Neural progenitor cell (in vitro differentiated cells): ENCODE data around the gene GFY.

ENCODE experiments used
- EZH2 ChIP-seq: fragments of 200-600 bp; sonication (generic); IDR thresholded peaks from 2 replicates; pipeline ENCODE4 v1.6.1; 2017; ENCODE audit warnings: antibody characterized with exemption, mild to moderate bottlenecking, moderate library complexity
- TF ChIP-seq, protein P1 (sequence below): fragments of 200-600 bp; sonication (generic); IDR thresholded peaks from 2 replicates; pipeline ENCODE4 v1.5.1; 2017; ENCODE audit warnings: antibody characterized with exemption, mild to moderate bottlenecking

DNA sequence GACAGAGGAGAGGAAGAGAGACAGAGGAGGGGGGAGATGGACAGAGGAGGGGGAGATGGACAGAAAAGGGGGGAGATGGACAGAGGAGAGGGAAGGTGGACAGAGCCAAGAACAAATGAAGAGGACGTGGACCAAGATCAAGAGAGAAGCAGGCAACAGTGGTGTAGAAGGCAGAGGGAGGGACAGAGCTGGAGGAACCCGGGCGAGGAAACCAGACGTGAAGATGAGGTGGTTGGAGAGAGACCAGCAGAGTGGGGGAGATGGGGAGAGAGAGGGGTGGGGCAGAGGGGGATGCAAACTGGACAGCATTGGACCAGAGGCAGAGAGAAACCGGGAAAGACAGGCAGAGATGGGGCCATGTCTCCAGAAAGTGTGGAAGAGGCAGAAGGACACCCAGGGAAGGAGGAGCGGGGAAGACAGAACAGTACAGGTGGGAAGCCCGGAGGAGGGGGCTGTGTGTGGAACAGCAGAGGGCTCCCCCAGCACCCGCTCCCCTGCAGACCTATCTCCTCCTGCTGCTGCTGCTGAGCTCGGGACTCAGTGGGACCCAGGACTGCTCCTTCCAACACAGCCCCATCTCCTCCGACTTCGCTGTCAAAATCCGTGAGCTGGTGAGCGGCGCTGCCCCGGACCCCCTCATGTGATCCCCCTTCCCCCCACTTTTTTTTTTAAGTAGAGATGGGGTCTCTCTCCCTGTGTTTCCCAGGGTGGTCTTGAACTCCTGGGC, 50.2 kb downstream of the GFY start:
- TF ChIP-seq, protein P1, sequence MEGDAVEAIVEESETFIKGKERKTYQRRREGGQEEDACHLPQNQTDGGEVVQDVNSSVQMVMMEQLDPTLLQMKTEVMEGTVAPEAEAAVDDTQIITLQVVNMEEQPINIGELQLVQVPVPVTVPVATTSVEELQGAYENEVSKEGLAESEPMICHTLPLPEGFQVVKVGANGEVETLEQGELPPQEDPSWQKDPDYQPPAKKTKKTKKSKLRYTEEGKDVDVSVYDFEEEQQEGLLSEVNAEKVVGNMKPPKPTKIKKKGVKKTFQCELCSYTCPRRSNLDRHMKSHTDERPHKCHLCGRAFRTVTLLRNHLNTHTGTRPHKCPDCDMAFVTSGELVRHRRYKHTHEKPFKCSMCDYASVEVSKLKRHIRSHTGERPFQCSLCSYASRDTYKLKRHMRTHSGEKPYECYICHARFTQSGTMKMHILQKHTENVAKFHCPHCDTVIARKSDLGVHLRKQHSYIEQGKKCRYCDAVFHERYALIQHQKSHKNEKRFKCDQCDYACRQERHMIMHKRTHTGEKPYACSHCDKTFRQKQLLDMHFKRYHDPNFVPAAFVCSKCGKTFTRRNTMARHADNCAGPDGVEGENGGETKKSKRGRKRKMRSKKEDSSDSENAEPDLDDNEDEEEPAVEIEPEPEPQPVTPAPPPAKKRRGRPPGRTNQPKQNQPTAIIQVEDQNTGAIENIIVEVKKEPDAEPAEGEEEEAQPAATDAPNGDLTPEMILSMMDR, result no peak
- no peak for TF ChIP-seq EZH2
